Nephron progenitor cell (in vitro differentiated cells): ENCODE measurements around the gene CMSS1.
A peak's percentile ranks its signal among the peaks of the same experiment; 100 is the strongest.
"Not testable (repeated sequence)": the region's sequence is repeated elsewhere in the genome, so short reads cannot be mapped to it uniquely, and the experiment has no call there.

Source experiments
- DNase-seq: peaks from one replicate; pipeline ENCODE4 v3.0.0; 2021
- H3K27ac Mint-ChIP-seq: 2 replicates; pipeline ENCODE4 v1.8.0; 2021; ENCODE audit warnings: mild to moderate bottlenecking, moderate library complexity, mixed read lengths
- H3K27me3 Mint-ChIP-seq: 2 replicates; pipeline ENCODE4 v1.8.0; 2021; ENCODE audit warnings: mild to moderate bottlenecking, low read depth, mixed read lengths; ENCODE audit not compliant: poor library complexity
- H3K36me3 Mint-ChIP-seq: 2 replicates; pipeline ENCODE4 v1.8.0; 2021; ENCODE audit warnings: low read depth, mixed read lengths
- H3K4me1 Mint-ChIP-seq: 2 replicates; pipeline ENCODE4 v1.8.0; 2021; ENCODE audit warnings: mixed read lengths
- H3K4me3 Mint-ChIP-seq: 2 replicates; pipeline ENCODE4 v1.8.0; 2021; ENCODE audit warnings: mild to moderate bottlenecking, moderate library complexity, mixed read lengths
- H3K9me3 Mint-ChIP-seq: 2 replicates; pipeline ENCODE4 v1.8.0; 2021; ENCODE audit warnings: mild to moderate bottlenecking, moderate library complexity, mixed read lengths
- CTCF ChIP-seq: fragments of 200-600 bp; sonication (generic); IDR thresholded peaks from 2 replicates; pipeline ENCODE4 v1.5.0; 2021; ENCODE audit warnings: antibody characterized with exemption

CMSS1 gene

DNA sequence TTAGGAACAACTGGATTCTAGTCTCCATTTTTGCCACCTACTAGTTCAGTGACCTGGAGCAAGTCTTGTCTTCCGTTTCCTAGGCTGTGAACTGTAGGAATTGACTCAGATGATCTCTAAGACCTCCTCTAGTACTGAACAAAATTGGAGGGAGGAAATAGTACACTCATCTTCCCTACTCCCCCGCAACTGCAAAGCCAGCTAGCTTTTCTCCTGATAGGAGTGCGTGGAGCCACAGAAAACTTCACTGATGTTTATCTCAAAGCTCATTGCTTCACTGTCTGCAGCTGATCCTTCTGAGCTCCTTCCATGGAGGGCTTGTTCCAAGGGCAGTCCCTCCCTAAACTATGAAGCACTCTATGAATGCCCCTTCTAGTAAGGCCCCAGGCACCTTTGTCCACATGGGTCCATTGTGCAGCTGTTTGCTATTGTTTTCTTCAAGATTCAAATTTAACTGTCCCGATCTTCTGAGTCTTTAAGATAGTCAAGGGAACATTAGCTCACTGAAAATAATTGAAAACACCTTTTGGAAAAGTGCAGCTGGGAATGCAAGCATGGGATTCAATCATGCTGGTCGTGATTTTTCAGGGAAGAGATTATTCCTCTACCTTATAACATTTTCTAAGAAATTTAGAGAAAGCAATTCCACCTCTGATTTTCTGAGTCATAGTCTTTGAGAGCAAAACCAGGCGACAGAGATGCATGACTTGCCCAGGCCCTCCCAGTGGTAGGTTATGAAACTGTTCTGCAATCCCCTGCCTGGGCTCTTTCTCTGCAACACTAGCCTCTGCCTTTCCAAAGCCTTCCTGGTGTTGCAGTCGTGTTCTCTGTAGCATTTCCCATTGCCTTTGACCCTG, 272.4 kb downstream of the CMSS1 start:
- Mint-ChIP-seq H3K9me3 (no peaks in the 10 kb centered on the region), H3K27ac (peak overlapping the region; percentile 60), H3K36me3 (no peaks in the 10 kb centered on the region), H3K27me3 (peaks cover 5% of the 10 kb centered on the region), H3K4me1 (peaks cover 25% of the 10 kb centered on the region), H3K4me3 (no peak overlapping the region)
- no peak for DNase-seq
- peak; percentile 20 for TF ChIP-seq CTCF

- Mint-ChIP-seq H3K4me3 (no peak overlapping the region), H3K9me3 (no peaks in the 10 kb centered on the region), H3K27me3 (peaks cover 5% of the 10 kb centered on the region), H3K27ac (peak overlapping the region; percentile 60), H3K36me3 (no peaks in the 10 kb centered on the region), H3K4me1 (peaks cover 25% of the 10 kb centered on the region)
- no peak for DNase-seq
- TF ChIP-seq CTCF, result no peak
Measured at GRCh38 chr3:100090669-100091005, 273.0 kb downstream of the CMSS1 start.

DNA sequence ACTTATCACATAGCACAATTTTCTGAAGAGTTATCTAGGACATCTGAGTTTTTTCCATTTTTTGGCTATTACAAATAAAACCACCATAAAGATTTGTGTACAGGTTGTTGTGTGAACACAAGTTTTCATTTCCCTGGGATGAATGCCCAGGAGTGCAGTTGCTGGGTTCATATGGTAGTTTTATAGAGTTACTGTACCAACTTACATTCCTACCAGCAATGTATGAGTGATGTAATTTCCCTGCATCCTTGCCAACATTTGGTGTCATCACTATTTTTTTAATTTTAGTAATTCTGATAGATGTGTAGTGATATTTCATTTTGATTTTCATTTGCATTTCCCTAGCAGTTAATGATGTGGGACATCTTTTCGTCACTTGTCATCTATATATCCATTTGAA, 276.2 kb downstream of the CMSS1 start:
- Mint-ChIP-seq H3K36me3 (no peaks in the 10 kb centered on the region), H3K27me3 (peaks cover 5% of the 10 kb centered on the region), H3K27ac (no peak overlapping the region), H3K9me3 (no peaks in the 10 kb centered on the region), H3K4me1 (peaks cover 31% of the 10 kb centered on the region), H3K4me3 (no peak overlapping the region)
- no peak for DNase-seq
- TF ChIP-seq CTCF, result no peak

DNA sequence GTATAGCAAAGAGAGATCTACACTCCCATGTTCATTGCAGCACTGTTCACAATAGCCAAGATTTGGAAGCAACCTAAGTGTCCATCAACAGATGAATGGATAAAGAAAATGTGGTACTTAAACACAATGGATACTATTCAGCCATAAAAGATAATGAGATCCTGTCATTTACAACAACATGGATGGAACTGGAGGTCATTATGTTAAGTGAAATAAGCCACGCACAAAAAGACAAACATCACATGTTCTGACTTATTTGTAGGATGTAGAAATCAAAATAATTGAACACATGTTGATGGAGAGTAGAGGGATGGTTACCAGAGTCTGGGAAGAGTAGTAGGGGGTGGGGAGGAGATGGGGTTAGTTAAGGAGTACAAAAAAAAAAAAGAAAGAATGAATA, 278.6 kb downstream of the CMSS1 start:
- H3K27ac Mint-ChIP-seq, H3K9me3 Mint-ChIP-seq, H3K36me3 Mint-ChIP-seq, H3K4me3 Mint-ChIP-seq, H3K27me3 Mint-ChIP-seq, DNase-seq: not testable (repeated sequence)
- H3K4me1 Mint-ChIP-seq, result peaks cover 12% of the 10 kb centered on the region

GRCh38 chr3:100096866-100097265, 279.2 kb downstream of the CMSS1 start:
- H3K36me3 Mint-ChIP-seq, result peaks cover 5% of the 10 kb centered on the region
- peaks cover 12% of the 10 kb centered on the region for H3K4me1 Mint-ChIP-seq
- H3K27ac Mint-ChIP-seq, result no peak overlapping the region

More at GRCh38 chr3:100096866-100097265, 279.2 kb downstream of the CMSS1 start:
- no peaks in the 10 kb centered on the region for H3K9me3 Mint-ChIP-seq
- no peak for TF ChIP-seq CTCF
- no peak for DNase-seq
- no peaks in the 10 kb centered on the region for H3K27me3 Mint-ChIP-seq
- H3K4me3 Mint-ChIP-seq, result no peak overlapping the region
